Stimulated activated CD4-positive, alpha-beta T cell treated with anti-CD3 and anti-CD28 coated beads, Interleukin-15, amount 100 ng/mL, for 24 hours (primary cell): Measurements from ENCODE around the gene ANKRD28.
A peak's percentile ranks its signal among the peaks of the same experiment; 100 is the strongest.
"Not testable (repeated sequence)": the region's sequence is repeated elsewhere in the genome, so short reads cannot be mapped to it uniquely, and the experiment has no call there.

Source experiments
- DNase-seq: peaks from one replicate; pipeline ENCODE4 v3.0.0-alpha.2; 2020

Gene ANKRD28

DNA sequence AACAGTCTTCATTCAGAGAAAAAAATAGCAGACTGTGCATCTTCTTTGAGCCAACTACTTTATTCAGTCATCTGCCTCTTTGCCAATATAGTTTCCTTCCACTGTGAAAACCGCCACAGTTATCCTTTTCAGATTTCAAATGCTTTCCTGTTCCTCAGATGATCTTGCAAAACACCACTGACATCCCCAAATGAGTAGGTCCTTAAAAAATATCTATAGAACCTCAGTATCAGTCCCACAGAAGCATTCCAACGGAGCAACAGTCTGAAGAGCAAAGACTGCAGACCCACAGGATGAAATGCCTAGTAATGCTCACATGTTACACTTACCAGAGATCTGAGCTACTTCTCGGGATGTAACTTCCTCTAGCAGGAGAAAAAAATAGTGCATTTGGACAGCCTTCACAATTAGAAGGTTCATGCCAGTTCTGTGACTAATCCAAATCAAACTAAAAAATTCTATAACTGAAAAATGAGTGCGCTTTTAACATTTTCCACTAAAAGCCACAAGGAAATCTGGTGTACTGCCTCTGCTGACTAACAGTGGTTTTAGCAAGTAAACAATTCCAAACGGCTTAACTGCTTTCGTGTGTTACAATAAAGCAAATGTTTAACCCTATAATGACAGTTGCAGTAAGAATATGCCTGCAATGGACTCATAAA lies at the start of gene ANKRD28:
TSS of gene ANKRD28 (minus strand) at position 338 of the 662 bp plus-strand sequence. CDS start 1,458 bp downstream, outside the sequence.
- no peak for DNase-seq

DNA sequence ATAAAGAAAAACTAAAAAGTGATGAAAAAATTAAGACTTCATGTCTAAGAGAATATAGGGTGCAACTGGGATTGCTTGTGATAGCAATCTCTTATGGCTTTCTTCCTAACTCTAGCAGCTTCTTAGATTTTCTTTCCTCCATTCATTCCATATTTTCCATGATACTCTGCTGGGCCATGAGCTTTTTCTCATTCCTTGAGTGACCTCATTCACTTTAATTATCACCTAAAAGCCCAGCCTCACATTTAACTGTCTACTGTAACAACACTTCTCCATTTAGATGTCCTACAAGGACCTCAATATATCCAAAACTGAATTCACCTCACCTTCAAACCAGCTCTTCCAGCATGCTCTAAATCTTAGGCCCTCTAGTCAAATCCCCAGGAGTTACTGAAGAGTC lies 49.5 kb upstream of the ANKRD28 start:
- no peak for DNase-seq

DNA sequence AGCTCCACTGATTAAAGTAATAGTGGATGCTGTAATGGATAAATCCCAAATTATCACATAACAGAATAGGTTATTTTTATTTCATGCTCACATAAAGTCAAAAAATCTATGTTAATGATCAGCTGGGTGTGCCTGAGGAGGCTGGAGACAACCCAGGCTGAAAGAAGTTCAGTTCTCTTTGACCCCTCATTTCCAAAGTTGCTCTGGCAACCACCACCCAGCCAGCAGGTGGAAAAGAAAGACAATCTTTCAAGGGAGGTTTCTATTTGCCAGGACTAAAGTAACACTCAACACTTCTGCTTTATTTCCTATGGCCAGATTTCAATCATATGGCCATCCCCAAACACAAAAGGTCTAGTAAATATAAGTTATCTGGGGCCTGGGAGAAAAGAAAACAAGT lies 48.8 kb upstream of the ANKRD28 start:
- peak; percentile 6 for DNase-seq

DNA sequence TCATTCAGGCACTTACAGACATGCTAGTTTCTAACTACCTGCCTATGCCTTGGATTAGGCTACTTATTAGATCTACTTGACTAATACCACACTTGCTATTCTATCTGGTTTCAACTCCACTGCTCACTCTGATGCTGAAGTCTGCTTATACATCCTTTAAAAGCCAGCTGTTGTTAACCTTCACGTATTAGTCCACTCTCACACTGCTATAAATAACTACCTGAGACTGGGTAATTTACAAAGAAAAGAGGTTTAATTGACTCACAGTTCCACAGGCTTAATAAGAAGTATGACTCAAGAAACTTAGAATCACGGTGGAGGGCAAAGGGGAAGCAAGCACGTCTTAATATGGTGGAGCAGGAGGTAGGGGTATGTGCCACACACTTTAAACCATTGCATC lies 47.7 kb upstream of the ANKRD28 start:
- peak; percentile 20 for DNase-seq

DNA sequence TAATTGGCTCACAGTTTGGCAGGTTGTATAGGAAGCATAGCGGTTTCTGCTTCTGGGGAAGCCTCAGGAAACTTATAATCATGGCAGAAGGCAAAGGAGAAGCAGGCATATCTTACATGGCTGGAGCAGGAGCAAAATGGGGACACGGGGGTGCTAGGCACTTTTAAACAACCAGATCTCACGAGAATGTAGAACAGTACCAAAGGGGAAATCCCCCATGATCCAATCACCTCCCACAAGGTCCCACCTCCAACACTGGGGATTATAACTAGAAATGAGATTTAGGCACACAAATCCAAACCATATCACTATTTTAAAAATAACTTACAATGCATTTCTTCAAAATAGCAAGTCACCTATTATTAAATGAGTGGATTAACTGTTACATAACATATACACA lies 47.1 kb upstream of the ANKRD28 start:
- DNase-seq: peak; percentile 15

DNA sequence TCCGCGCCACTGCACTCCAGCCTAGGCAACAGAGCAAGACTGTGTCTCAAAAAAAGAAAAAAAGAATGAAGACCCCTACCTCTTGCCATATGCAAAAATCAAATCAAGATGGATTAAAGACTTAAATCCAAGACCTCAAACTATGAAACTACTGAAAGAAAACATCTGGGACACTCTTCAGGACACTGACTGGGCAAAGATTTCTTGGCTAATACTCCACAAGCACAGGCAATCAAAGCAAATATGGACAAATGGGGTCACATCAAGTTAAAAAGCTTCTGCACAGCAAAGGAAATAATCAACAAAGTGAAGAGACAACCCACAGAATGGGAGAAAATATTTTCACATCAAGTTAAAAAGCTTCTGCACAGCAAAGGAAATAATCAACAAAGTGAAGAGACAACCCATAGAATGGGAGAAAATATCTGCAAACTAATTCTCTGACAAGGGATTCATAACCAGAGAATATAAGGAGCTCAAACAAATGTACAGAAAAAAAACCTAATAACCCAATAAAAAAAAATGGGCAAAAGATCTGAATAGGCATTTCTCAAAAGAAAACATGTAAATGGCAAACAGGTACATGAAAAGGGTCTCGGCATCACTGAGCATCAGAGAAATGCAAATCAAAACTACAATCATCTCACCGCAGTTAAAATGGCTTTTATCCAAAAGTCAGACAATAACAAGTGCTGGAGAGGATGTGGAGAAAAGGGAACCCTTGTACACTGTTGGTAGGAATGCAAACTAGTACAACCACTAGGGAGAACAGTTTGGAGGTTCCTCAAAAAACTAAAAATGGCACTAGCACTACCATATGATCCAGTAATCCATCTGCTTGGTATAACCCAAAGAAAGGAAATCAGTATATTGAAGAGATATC lies 43.6 kb upstream of the ANKRD28 start:
- DNase-seq: not testable (repeated sequence)

DNA sequence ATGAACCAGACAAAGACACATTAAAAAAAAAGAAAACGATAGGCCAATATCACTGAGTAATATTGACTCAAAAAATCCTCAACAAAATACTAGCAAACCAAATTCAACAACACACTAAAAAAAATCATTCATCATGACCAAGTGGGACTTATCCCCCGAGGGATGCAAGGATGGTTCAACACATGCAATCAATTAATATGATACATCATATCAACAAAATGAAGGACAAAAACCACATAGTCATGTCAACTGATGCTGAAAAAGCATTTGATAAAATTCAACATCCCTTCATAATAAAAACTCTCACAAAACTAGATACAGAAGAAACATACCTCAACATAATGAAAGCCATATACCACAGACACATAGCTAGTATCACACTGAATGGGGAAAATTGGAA lies 41.8 kb upstream of the ANKRD28 start:
- DNase-seq: no peak

DNA sequence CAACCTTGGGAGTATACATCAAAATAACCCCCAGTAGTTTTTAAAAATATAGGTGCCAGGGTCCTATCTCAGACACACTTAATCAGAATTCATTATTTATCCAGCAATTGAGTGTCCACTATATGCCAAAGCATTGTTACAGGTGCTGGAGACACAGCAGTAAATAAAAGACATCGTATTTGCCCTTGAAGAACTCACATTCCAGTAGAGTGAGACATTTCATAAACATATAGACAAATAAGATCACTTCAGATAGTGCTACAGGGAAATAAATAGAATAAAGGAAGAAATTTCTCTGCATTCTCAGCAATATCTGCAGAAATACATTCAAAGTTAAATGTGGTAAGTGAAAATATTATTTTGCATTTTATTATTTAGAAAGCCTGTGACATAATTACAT lies 34.1 kb upstream of the ANKRD28 start:
- no peak for DNase-seq

DNA sequence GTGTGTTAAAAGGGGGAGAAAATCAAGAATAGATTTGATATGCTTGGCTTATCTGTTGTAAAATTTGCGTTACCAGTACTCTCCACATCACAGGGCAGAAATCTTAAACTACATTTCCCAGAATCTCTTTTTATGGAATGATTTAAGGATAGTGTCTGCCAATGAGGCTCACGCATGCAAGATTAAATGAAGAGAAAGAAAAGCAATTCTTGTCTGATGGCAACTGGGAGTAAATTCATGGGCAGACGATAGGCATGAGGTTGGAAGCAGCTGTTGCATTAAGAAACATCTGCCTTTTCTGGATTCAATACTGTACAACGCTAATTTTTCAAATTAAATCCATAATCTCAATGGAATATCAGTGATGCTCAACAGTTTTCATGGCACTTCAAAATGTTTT lies 27.2 kb upstream of the ANKRD28 start:
- no peak for DNase-seq

DNA sequence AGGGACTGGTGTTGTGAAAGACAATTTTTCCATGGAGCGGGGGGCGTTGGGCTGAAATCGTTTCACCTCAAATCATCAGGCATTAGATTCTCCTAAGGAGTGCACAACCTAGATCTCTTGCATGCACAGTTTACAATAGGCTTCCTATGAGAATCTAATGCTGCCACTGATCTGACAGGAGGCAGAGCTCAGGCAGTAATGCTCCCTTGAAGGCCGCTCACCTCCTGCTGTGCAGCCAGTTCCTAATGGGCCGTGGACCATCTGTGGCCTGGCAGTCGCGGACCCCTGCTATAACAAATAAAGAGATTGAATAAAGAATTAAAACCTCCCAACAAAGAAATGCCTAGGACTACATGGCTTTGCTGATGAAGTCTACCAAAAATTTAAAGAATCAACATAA lies 25.3 kb upstream of the ANKRD28 start:
- DNase-seq: no peak

DNA sequence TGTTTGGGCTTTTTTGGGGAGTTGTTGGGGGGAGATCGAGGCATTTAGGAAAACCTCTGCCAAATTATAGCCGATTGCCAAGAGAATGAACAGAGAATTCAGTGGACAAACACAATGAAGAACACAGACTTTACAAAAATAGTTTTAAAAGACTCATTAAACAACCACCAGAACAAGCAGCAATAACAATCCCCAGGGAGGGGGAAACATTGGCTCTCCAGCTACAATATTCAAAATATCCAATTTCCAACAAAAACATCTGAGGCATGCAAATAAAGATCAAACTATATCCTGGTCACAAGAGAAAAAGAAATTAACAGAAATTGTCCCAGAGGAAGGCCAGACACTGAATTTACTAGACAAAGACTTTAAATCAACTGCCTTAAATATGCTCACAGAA lies 24.5 kb upstream of the ANKRD28 start:
- DNase-seq: no peak

DNA sequence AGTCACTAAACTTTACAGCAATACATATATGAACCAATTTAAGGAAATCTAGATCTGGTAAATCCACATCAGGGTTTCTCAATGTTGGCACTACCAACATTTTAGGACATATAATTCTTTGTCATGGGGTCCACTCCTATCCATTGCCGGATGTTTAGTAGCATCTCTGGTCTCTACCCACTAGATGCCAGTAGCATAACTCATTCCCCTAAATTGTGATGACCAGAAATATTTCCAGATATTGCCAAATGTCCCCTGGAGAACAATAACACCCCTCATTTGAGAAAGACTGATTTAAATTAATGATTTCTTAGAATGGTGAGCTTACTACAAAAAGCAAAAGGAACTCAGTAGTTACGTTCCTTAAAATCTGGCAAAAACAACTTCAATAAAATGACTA lies 23.1 kb upstream of the ANKRD28 start:
- DNase-seq: no peak

DNA sequence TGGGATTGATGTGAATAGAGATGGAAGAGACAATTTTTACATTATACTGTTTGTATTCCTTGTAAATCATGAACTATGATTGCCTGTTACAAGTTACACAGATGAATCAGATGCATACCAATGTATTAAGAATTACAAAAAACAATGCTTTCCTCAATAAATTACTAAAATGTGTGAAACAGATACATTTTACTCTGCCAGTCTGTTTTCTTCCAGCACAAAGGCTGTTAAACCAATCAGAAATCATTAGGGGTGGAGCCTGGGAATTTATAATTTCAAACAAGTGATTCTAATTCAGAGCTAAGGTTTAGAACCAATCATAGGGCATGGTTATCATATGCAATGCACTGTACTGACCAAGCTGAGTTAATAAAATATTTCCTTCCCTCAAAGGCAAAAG lies 21.8 kb upstream of the ANKRD28 start:
- no peak for DNase-seq

DNA sequence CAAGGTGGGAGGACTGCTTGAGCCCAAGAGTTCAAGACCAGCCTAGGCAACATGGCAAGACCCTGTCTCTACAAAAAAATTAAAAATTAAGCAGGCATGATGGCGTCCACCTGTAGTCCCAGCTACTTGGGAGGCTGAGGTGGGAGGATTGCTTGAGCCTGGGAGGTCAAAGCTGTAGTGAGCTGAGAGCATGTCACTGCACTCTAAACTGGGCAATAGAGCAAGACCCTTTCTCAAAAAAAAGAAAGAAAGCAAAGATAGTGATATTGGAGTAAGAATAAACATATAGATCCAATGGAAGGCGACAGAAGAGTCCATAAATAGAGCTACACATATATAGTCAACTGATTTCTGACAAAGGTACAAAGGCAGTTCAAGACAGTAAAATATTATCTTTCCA lies 21.3 kb upstream of the ANKRD28 start:
- DNase-seq: no peak

DNA sequence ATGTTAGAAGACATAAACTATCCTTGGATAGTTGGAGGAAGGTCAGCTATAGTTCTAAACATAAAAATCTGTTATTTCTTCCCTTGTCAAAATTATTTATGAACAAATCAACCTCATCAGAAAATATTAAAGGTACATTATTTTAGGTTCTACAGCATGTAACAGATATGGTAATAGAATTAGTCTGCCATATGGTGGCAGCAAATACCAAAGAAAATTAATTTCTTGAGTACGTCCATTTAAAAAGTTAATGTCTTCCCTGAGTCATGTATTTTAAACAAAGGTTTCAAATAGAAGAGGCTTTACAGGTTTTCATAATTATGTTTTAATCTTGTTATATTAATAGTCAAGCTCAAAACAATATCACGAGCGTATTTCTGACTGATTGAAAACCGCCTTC lies 17.9 kb upstream of the ANKRD28 start:
- no peak for DNase-seq

DNA sequence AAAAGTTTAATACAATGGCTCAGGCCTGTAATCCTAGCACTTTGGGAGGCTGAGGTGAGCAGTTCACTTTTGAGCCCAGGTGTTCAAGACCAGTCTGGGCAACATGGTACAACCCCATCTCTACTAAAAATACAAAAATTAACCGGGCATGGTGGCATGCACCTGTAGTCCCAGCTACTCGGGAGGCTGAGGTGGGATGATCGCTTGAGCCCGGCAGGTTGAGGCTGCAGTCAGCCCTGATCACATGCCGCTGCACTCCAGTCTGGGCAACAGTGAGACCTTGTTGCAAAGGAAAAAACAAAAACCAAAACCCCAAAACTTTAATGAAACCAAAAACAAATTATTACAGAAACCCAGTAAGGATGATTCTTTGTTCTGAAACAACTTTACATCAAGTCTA lies 15.3 kb upstream of the ANKRD28 start:
- not testable (repeated sequence) for DNase-seq

DNA sequence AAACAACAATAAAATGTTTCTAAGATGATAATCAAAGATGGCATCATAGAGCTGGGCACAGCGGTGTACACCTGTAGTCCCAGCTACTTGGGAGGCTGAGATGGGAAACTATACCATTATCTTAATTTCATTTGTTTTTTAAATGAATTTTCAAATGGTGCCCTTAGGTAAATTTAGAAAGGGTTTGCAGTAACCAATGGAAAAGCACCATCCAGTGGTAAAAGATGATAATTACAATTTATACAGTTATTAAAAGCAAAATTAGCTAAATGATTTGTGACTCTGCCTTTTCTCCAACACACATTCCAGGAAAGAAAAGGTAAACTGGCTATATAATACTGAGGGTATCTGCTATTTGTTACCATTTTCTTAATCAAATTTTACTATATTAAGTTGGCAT lies 14.4 kb upstream of the ANKRD28 start:
- no peak for DNase-seq

DNA sequence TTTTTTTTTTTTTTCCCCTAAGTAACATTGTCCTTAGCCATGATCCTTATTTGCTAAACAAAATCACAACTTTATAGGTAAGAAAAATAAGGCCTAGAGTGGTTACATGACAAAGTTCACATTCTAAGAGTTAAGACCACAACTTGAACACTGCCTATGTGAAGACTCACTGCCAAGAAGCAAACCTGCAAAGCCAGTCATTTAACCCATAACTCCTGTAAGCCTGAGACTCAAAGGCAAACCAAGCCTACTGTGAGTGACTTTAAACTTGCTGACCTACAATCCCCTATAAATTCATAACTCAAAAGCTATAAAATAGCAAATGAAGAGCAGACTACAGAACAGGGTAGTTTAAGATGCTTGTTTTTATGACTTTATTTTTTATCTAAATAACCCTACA lies 12.9 kb upstream of the ANKRD28 start:
- DNase-seq: no peak

DNA sequence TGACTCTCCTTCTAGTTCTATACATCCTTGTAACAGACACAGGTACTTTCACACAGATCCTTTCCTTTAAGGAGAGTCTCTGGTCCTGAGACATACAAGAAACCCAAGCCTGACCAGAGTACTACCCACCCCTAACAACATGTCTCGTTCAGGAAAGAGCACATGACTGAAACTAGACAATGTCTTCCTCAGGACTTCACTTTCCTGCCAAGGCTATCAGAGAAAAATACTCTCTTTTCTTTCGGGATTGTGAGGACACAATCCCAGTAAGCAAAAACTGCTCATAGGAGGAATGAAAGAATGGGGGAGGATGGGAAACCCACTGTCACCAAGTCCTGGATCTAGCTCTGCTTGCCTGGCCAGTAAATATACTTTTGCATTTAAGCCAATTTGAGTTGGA lies 11.5 kb upstream of the ANKRD28 start:
- no peak for DNase-seq

DNA sequence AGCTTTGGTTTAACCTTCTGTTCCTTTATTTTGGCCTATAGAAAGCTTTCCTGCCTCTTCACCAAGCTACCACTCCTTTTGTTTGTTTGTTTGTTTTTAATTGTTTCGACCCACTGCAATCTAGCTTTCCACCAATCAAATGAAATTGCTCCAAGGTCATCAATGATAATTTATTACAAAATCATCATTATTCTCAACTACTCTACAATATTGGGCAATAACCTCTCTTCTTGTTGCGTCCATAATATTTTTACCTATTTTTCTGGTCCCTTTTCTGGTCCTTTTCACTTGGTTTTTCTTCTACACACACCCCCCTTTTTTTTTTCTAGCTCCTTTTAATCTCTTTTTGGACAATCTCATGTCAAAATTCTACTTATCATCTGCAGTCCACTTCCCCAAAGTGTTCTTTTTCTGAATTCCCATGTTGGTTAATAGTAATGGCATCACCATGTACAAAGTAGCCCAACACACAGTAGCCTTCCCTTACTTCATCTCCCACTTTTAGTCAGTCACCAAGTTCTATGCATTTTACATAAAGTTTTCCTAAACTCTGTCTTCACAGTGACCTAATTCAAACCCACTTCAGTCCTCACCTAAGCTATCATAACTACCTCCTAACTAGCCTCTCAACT lies 11.0 kb upstream of the ANKRD28 start:
- no peak for DNase-seq

DNA sequence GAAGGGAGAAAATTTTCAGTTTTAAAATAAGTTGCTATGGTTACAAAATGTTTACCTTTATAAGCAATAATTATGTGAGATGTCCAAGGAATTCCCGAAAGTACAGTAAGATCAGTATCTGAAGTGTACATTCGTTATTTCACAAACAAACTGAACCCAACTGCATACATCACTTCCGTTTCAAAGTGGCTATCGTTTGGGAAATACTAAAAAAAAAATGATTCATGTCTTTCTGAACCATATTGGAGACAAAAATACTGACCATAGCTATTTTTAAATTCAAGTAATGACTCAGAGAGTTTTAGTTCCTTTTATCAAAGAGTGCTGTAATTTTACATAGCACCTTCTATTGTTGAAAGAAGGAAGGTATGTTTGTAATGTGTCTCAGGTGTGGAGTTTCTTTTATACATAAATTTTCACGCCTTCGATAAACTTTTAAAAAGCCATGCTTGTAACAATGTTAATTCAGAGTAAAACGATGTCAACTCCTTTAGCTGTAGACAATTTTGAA lies 8.0 kb upstream of the ANKRD28 start:
- DNase-seq: no peak

DNA sequence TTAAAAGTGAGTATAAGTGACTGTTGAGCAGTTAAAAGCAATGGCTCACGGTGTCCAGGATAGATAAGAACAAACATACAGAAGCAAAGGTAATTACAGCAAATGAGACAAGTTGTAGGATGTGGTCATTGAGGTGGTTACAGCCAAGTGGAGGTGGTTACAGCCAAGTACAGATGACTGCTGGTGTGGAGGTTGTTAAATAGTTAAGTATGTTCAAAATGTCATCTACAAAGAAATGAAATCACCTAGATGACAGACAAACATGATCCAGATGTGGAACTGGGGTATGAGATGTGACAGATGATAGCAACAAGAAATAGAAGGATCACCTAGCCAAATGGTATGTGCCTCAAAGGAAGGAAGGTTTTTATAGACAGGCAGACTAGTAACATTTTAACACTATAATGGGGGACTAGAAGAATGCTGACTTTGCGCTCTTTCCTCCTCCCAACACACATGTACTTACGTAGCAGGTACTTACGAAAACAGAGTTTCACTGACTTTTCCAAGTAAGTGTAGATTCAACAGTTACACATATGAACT lies 6.8 kb upstream of the ANKRD28 start:
- DNase-seq: no peak

DNA sequence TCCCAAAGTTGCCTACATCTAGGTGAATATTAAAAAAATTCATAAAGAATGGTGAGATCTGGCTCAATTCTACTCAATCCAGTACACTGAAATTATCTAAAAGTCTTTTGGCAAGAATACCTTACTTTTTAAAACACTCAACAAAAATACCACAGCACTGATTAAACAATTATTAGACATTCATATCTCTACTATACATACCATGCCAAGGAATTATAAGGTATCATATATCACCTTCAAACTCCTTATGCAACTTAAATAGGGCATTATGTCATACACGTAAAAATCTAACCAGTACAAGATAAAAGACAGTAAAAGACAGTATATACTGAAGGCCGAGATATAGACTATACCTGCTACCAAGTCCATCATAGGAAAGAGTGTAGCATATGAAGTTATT lies 6.1 kb upstream of the ANKRD28 start:
- DNase-seq: no peak

DNA sequence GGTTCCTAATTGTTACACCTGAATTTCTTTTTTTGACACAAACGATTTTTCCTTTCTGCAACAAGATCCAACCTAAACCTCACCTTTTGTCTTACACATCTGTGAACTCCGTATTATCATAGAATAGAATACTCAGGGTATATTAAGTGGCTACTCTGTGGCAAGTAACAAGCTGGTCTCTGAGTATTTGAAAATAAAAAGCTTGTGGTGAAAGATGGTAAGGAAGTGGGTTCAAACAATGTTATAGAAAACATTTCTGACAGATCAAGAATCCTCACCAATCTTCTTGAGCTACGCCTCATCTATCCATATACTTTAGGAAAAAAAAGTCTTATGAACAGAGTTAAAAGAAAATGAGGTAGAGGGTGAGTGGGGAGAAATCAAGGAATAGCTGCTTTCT lies 3.5 kb upstream of the ANKRD28 start:
- no peak for DNase-seq
